SK-N-SH (cell line): Measurements from ENCODE around the gene PTBP1.

Experiments used
- EZH2phosphoT487 ChIP-seq: fragments of 200-600 bp; sonication (generic); IDR thresholded peaks from 2 replicates; pipeline ENCODE4 v1.6.1; 2017; ENCODE audit warnings: low read depth, mixed run types, mild to moderate bottlenecking, antibody characterized with exemption, moderate library complexity, borderline replicate concordance
- GATA2 ChIP-seq: sonication (generic); formaldehyde crosslinking; IDR thresholded peaks from 2 replicates; pipeline ENCODE4 v1.5.0; 2020; ENCODE audit warnings: mild to moderate bottlenecking, missing genetic modification reagents
- MXI1 ChIP-seq: IDR thresholded peaks from 2 replicates; pipeline ENCODE4 v1.6.1; 2012; ENCODE audit warnings: mild to moderate bottlenecking, low read depth, low read length, improper control_type of control experiment
- SMC3 ChIP-seq: IDR thresholded peaks from 2 replicates; pipeline ENCODE4 v1.6.1; 2012; ENCODE audit warnings: low read depth, low read length, improper control_type of control experiment
- TAF1 ChIP-seq: IDR thresholded peaks from 2 replicates; pipeline ENCODE4 v1.6.1; 2012; ENCODE audit warnings: low read depth, mild to moderate bottlenecking, low read length, moderate library complexity, borderline replicate concordance
- TCF12 ChIP-seq: IDR thresholded peaks from 2 replicates; pipeline ENCODE4 v1.4.0; 2012
- TF ChIP-seq, protein P1 (sequence below): fragments of 200-600 bp; sonication (generic); IDR thresholded peaks from 2 replicates; pipeline ENCODE4 v1.6.1; 2017; ENCODE audit warnings: antibody characterized with exemption, mild to moderate bottlenecking, moderate library complexity
- TF ChIP-seq, protein P2 (sequence below): IDR thresholded peaks from 2 replicates; pipeline ENCODE4 v1.4.0; 2012; ENCODE audit warnings: low read depth

- no peak for TF ChIP-seq EZH2phosphoT487
- TF ChIP-seq TAF1: no peak
- TF ChIP-seq SMC3: no peak
- TF ChIP-seq GATA2: no peak
- TF ChIP-seq TCF12: peak; percentile 19; the same call in 1 of the 2 replicates
- no peak for TF ChIP-seq MXI1
- TF ChIP-seq, protein P1, sequence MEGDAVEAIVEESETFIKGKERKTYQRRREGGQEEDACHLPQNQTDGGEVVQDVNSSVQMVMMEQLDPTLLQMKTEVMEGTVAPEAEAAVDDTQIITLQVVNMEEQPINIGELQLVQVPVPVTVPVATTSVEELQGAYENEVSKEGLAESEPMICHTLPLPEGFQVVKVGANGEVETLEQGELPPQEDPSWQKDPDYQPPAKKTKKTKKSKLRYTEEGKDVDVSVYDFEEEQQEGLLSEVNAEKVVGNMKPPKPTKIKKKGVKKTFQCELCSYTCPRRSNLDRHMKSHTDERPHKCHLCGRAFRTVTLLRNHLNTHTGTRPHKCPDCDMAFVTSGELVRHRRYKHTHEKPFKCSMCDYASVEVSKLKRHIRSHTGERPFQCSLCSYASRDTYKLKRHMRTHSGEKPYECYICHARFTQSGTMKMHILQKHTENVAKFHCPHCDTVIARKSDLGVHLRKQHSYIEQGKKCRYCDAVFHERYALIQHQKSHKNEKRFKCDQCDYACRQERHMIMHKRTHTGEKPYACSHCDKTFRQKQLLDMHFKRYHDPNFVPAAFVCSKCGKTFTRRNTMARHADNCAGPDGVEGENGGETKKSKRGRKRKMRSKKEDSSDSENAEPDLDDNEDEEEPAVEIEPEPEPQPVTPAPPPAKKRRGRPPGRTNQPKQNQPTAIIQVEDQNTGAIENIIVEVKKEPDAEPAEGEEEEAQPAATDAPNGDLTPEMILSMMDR: no peak
- TF ChIP-seq, protein P2, sequence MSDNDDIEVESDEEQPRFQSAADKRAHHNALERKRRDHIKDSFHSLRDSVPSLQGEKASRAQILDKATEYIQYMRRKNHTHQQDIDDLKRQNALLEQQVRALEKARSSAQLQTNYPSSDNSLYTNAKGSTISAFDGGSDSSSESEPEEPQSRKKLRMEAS: no peak
Observed at GRCh38 chr19:850221-850978, 53.1 kb downstream of the PTBP1 start.
